H1 (cell line): Measurements from ENCODE around the gene PRKAR1B. TPM values are rescaled to one million over a fixed set of nuclear protein-coding genes. Genes with fewer than 3 reads are reported as not detected.

Experiments used
- SP2 ChIP-seq: IDR thresholded peaks from 2 replicates; pipeline ENCODE4 v1.6.1; 2012; ENCODE audit warnings: mild to moderate bottlenecking, low read length, inconsistent platforms
- SUZ12 ChIP-seq: fragments of 200-600 bp; sonication (generic); IDR thresholded peaks from 2 replicates; pipeline ENCODE4 v1.6.1; 2012; ENCODE audit warnings: mild to moderate bottlenecking, inconsistent platforms, low read length, moderate library complexity, mixed read lengths
- polyA plus RNA-seq, 7 experiments: library from polyadenylated mRNA; depleted of rRNA in 3 of 7; stranded (reverse) in 5 of 7; unstranded in 2 of 7; fragments of >200 nt in 5 of 7; fragments of 200-250 nt in 2 of 7; gene quantifications; 1 replicate in 5 of 7; 2 replicates in 1 of 7; 4 replicates in 1 of 7; pipeline versions ENCODE4 v1.2.1 to v1.2.3, GENCODE V29; 2011 to 2013; ENCODE audit warnings: missing spikeins in 2 of 7, mixed read lengths in 2 of 7
- total RNA-seq: library from RNA; stranded (reverse); fragmentation: NEBNext Ultra II Directional; extraction: Animal tissue kit (Norgen Biotek cat#: 25700); gene quantifications from 2 replicates; pipeline ENCODE4 v1.2.1, GENCODE V29; 2021
- TF ChIP-seq, protein P1 (sequence below): fragments of 300-600 bp; sonication (generic); IDR thresholded peaks from 2 replicates; pipeline ENCODE4 v1.7.1; 2012; ENCODE audit warnings: low read length, moderate library complexity, mild to moderate bottlenecking, inconsistent platforms; ENCODE audit not compliant: insufficient replicate concordance

The PRKAR1B gene
- total and polyA plus RNA-seq, 2 of the 8 experiments (the other 6 are each of a cell fraction or from before 2014, with no cell fraction given): 12.3 to 55.7 TPM

DNA sequence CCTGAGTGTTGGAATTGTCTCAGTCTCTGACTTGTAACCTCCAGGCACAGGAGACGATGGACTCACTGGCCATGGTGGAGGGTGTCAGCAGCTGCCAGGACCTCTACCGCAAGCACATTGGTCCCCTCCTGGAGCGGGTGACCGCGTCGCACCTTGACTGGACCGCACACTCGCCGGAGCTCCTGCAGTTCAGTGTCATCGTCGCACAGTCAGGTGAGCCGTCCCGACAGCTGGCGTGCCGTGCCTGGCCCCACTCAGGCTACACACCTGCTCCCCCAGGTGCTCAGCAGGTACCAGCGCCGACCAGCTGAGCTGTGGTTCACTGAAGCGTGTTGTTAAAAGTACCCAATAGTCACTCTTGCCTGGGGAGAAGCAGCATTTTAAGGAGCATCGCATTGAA lies 36.7 kb upstream of the PRKAR1B start (continued):
- TF ChIP-seq, protein P1, sequence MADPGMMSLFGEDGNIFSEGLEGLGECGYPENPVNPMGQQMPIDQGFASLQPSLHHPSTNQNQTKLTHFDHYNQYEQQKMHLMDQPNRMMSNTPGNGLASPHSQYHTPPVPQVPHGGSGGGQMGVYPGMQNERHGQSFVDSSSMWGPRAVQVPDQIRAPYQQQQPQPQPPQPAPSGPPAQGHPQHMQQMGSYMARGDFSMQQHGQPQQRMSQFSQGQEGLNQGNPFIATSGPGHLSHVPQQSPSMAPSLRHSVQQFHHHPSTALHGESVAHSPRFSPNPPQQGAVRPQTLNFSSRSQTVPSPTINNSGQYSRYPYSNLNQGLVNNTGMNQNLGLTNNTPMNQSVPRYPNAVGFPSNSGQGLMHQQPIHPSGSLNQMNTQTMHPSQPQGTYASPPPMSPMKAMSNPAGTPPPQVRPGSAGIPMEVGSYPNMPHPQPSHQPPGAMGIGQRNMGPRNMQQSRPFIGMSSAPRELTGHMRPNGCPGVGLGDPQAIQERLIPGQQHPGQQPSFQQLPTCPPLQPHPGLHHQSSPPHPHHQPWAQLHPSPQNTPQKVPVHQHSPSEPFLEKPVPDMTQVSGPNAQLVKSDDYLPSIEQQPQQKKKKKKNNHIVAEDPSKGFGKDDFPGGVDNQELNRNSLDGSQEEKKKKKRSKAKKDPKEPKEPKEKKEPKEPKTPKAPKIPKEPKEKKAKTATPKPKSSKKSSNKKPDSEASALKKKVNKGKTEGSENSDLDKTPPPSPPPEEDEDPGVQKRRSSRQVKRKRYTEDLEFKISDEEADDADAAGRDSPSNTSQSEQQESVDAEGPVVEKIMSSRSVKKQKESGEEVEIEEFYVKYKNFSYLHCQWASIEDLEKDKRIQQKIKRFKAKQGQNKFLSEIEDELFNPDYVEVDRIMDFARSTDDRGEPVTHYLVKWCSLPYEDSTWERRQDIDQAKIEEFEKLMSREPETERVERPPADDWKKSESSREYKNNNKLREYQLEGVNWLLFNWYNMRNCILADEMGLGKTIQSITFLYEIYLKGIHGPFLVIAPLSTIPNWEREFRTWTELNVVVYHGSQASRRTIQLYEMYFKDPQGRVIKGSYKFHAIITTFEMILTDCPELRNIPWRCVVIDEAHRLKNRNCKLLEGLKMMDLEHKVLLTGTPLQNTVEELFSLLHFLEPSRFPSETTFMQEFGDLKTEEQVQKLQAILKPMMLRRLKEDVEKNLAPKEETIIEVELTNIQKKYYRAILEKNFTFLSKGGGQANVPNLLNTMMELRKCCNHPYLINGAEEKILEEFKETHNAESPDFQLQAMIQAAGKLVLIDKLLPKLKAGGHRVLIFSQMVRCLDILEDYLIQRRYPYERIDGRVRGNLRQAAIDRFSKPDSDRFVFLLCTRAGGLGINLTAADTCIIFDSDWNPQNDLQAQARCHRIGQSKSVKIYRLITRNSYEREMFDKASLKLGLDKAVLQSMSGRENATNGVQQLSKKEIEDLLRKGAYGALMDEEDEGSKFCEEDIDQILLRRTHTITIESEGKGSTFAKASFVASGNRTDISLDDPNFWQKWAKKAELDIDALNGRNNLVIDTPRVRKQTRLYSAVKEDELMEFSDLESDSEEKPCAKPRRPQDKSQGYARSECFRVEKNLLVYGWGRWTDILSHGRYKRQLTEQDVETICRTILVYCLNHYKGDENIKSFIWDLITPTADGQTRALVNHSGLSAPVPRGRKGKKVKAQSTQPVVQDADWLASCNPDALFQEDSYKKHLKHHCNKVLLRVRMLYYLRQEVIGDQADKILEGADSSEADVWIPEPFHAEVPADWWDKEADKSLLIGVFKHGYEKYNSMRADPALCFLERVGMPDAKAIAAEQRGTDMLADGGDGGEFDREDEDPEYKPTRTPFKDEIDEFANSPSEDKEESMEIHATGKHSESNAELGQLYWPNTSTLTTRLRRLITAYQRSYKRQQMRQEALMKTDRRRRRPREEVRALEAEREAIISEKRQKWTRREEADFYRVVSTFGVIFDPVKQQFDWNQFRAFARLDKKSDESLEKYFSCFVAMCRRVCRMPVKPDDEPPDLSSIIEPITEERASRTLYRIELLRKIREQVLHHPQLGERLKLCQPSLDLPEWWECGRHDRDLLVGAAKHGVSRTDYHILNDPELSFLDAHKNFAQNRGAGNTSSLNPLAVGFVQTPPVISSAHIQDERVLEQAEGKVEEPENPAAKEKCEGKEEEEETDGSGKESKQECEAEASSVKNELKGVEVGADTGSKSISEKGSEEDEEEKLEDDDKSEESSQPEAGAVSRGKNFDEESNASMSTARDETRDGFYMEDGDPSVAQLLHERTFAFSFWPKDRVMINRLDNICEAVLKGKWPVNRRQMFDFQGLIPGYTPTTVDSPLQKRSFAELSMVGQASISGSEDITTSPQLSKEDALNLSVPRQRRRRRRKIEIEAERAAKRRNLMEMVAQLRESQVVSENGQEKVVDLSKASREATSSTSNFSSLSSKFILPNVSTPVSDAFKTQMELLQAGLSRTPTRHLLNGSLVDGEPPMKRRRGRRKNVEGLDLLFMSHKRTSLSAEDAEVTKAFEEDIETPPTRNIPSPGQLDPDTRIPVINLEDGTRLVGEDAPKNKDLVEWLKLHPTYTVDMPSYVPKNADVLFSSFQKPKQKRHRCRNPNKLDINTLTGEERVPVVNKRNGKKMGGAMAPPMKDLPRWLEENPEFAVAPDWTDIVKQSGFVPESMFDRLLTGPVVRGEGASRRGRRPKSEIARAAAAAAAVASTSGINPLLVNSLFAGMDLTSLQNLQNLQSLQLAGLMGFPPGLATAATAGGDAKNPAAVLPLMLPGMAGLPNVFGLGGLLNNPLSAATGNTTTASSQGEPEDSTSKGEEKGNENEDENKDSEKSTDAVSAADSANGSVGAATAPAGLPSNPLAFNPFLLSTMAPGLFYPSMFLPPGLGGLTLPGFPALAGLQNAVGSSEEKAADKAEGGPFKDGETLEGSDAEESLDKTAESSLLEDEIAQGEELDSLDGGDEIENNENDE: no peak
- TF ChIP-seq SUZ12 (no peak), SP2 (no peak)
